ENCODE measurements around the gene PARN. TPM values are rescaled to one million over a fixed set of nuclear protein-coding genes. Genes with fewer than 3 reads are reported as not detected.

Gene PARN
- total RNA-seq, 1 experiment from 2014 or later, result 56.2 TPM

- no peak overlapping the region for H4K8ac ChIP-seq (replicated peaks; ENCODE audit: insufficient read length, low read depth, low read length)
- no peak overlapping the region for H3K4me3 Mint-ChIP-seq
- no peak overlapping the region for H3K9ac ChIP-seq (ENCODE audit: extremely low read depth, insufficient read length, low read length)
- no peak overlapping the region for H3K27ac ChIP-seq (ENCODE audit: insufficient read length, low read depth, low read length)
- no peak for TF ChIP-seq CTCF (conservative IDR thresholded peaks at IDR 0.05)
- no peak overlapping the region for H3K56ac ChIP-seq (ENCODE audit: insufficient read length, low read depth, low read length)
- no peaks in the 10 kb centered on the region for H3K79me2 ChIP-seq (ENCODE audit: insufficient read depth, low read length)
- no peak overlapping the region for H3K23ac ChIP-seq (ENCODE audit: insufficient read length, low read depth, low read length)
- H4K91ac ChIP-seq (ENCODE audit: insufficient read length, low read depth, low read length), result no peak overlapping the region
- no peak overlapping the region for H2BK20ac ChIP-seq (ENCODE audit: low read depth, low read length, poor library complexity, severe bottlenecking)
- no peak overlapping the region for H2AK5ac ChIP-seq (ENCODE audit: insufficient read length, low read length)
- no peaks in the 10 kb centered on the region for H3K9me3 ChIP-seq (ENCODE audit: control insufficient read depth, low read depth, low read length)
- H2BK15ac ChIP-seq (ENCODE audit: low read depth, low read length), result no peak overlapping the region
- H3K14ac ChIP-seq (ENCODE audit: insufficient read depth, low read length), result no peak overlapping the region
- no peak overlapping the region for H3K4me2 ChIP-seq (ENCODE audit: insufficient read depth, insufficient read length, low read length)
- peaks cover 3% of the 10 kb centered on the region in 2 experiments; a peak in 2 of 4 replicates for H3K4me1 Mint-ChIP-seq
- no peaks in the 10 kb centered on the region for H3K9me3 Mint-ChIP-seq
- H3K36me3 Mint-ChIP-seq (ENCODE audit: insufficient read depth in 1 of 3, low read depth in 3 of 3), result peaks cover 0 to 3% (median 0%) of the 10 kb centered on the region in 3 experiments; a peak in 1 of 7 replicates
- no peak overlapping the region for H2BK120ac ChIP-seq (ENCODE audit: low read depth, low read length, poor library complexity, severe bottlenecking)
- H3T11ph ChIP-seq (ENCODE audit: low read length), result no peak overlapping the region
- no peak overlapping the region for H2BK5ac ChIP-seq (ENCODE audit: insufficient read length, low read length)
- H3K27me3 ChIP-seq (ENCODE audit: insufficient read depth, low read length), result no peaks in the 10 kb centered on the region
- no peak overlapping the region for H4K5ac ChIP-seq (ENCODE audit: insufficient read length, low read depth, low read length)
- no peaks in the 10 kb centered on the region for H4K20me1 ChIP-seq (ENCODE audit: control insufficient read depth, insufficient read depth, insufficient read length)
- no peaks in the 10 kb centered on the region for H3K27me3 Mint-ChIP-seq (ENCODE audit: low read depth)
- no peak overlapping the region for H3K27ac Mint-ChIP-seq
- H3K4me1 ChIP-seq (ENCODE audit: insufficient read depth, low read length), result no peaks in the 10 kb centered on the region
- H2BK12ac ChIP-seq (ENCODE audit: insufficient read length, low read depth, low read length), result no peak overlapping the region
- H3K79me1 ChIP-seq (ENCODE audit: insufficient read depth, low read depth, low read length, poor library complexity, severe bottlenecking), result no peaks in the 10 kb centered on the region
- no peak overlapping the region for H3K4ac ChIP-seq (ENCODE audit: low read depth, low read length)
- H3K18ac ChIP-seq (ENCODE audit: insufficient read length, low read depth, low read length), result no peak overlapping the region
- no peak overlapping the region for H2AFZ ChIP-seq (ENCODE audit: low read length)
- no peak for DNase-seq
- no CpG with 5 or more reads among the region's 4 CpGs for WGBS (ENCODE audit: extremely low coverage, insufficient read length, low lambda C conversion rate)
- no peaks in the 10 kb centered on the region for H3K23me2 ChIP-seq (ENCODE audit: insufficient read length, low read depth, low read length, poor library complexity, severe bottlenecking)
Observed at GRCh38 chr16:14449334-14449733, 180.7 kb downstream of the PARN start.
